Activated CD8-positive, alpha-beta memory T cell treated with anti-CD3 and anti-CD28 coated beads, Interleukin-2, amount 10 ng/mL, durations not matched to agents 7 days and 5 days (primary cell): ENCODE data around the gene TNNT3. TPM values are rescaled to one million over a fixed set of nuclear protein-coding genes. Genes with fewer than 3 reads are reported as not detected.

ENCODE experiments used
- ATAC-seq: fragments of 150-1000 bp; cut with Tn5 transposase; one replicate; pipeline ENCODE4 v1.10.0; 2021; ENCODE audit warnings: moderate library complexity
- CTCF ChIA-PET: fragments of 350-600 bp; sonication (Branson Sonifier 250); formaldehyde crosslinking; loops from one replicate; lab custom pipeline; 2021; ENCODE audit warnings: antibody characterized with exemption; lab: Charles Lee
- DNase-seq: peaks from one replicate; pipeline ENCODE4 v3.0.0-alpha.2; 2020
- H3K27ac Mint-ChIP-seq: one replicate; pipeline ENCODE4 v1.8.0; 2021; ENCODE audit warnings: mild to moderate bottlenecking, mixed read lengths
- H3K27me3 Mint-ChIP-seq: one replicate; pipeline ENCODE4 v1.8.0; 2021; ENCODE audit warnings: mixed read lengths
- H3K36me3 Mint-ChIP-seq: one replicate; pipeline ENCODE4 v1.8.0; 2021; ENCODE audit warnings: mild to moderate bottlenecking, mixed read lengths
- H3K4me1 Mint-ChIP-seq: one replicate; pipeline ENCODE4 v1.8.0; 2021; ENCODE audit warnings: mixed read lengths
- H3K4me3 Mint-ChIP-seq: one replicate; pipeline ENCODE4 v1.8.0; 2021; ENCODE audit warnings: mild to moderate bottlenecking, moderate library complexity, mixed read lengths
- H3K9me3 Mint-ChIP-seq: one replicate; pipeline ENCODE4 v1.8.0; 2022; ENCODE audit warnings: low read depth, mixed read lengths
- total RNA-seq, 2 experiments: library from RNA; stranded (reverse); gene quantifications; one replicate each; pipeline ENCODE4 v1.2.3, GENCODE V29; 2021

TNNT3 gene
- total RNA-seq, 2 experiments from 2014 or later, result 1.1 to 7.6 TPM

- H3K4me1 Mint-ChIP-seq, result peaks cover 12% of the 10 kb centered on the region
- peaks cover 31% of the 10 kb centered on the region for H3K27me3 Mint-ChIP-seq
- no peaks in the 10 kb centered on the region for H3K9me3 Mint-ChIP-seq
- CTCF ChIA-PET, result no interaction called here
- peaks cover 3% of the 10 kb centered on the region for H3K36me3 Mint-ChIP-seq
- H3K4me3 Mint-ChIP-seq, result no peak overlapping the region
- DNase-seq (no peak), ATAC-seq (no peak)
- H3K27ac Mint-ChIP-seq, result no peak overlapping the region
These were observed 24.7 kb upstream of the TNNT3 start for GRCh38 chr11:1894759-1895158.

- H3K9me3 Mint-ChIP-seq, result no peaks in the 10 kb centered on the region
- DNase-seq, result no peak
- CTCF ChIA-PET, result interaction anchor here (1.4 kb wide), 1 partner anchor 244 kb away, joined by 5 read pairs; no protein-coding TSS in a partner anchor
- H3K36me3 Mint-ChIP-seq, result peaks cover 3% of the 10 kb centered on the region
- no peak for ATAC-seq
- no peak overlapping the region for H3K4me3 Mint-ChIP-seq
- H3K27ac Mint-ChIP-seq, result no peak overlapping the region
- H3K27me3 Mint-ChIP-seq, result peaks cover 39% of the 10 kb centered on the region
- peaks cover 8% of the 10 kb centered on the region for H3K4me1 Mint-ChIP-seq
These were observed 23.0 kb upstream of the TNNT3 start for GRCh38 chr11:1896468-1896867.

GRCh38 chr11:1896923-1897322, 22.6 kb upstream of the TNNT3 start:
- H3K4me3 Mint-ChIP-seq, result no peak overlapping the region
- ATAC-seq, result no peak
- H3K27ac Mint-ChIP-seq, result no peak overlapping the region
- H3K27me3 Mint-ChIP-seq, result peaks cover 39% of the 10 kb centered on the region
- H3K36me3 Mint-ChIP-seq, result peaks cover 3% of the 10 kb centered on the region
- no peak for DNase-seq
- H3K9me3 Mint-ChIP-seq, result no peaks in the 10 kb centered on the region
- H3K4me1 Mint-ChIP-seq, result peaks cover 8% of the 10 kb centered on the region
- CTCF ChIA-PET, result no interaction called here

GRCh38 chr11:1899090-1899489, 20.4 kb upstream of the TNNT3 start:
- H3K4me3 Mint-ChIP-seq, result no peak overlapping the region
- CTCF ChIA-PET, result interaction anchor here (1.0 to 2.8 kb wide), 4 partner anchors 17 to 246 kb away, joined by 3 to 8 read pairs (median 4); no protein-coding TSS in a partner anchor
- H3K27me3 Mint-ChIP-seq, result peaks cover 39% of the 10 kb centered on the region
- DNase-seq, result no peak
- ATAC-seq, result no peak
- H3K9me3 Mint-ChIP-seq, result no peaks in the 10 kb centered on the region
- H3K27ac Mint-ChIP-seq, result no peak overlapping the region
- H3K4me1 Mint-ChIP-seq, result peaks cover 2% of the 10 kb centered on the region
- H3K36me3 Mint-ChIP-seq, result no peaks in the 10 kb centered on the region

- Mint-ChIP-seq H3K36me3 (no peaks in the 10 kb centered on the region), H3K27me3 (peaks cover 39% of the 10 kb centered on the region), H3K4me3 (no peak overlapping the region), H3K27ac (no peak overlapping the region), H3K9me3 (no peaks in the 10 kb centered on the region), H3K4me1 (peaks cover 2% of the 10 kb centered on the region)
- no peak for DNase-seq
- no peak for ATAC-seq
- CTCF ChIA-PET, result interaction anchor here (1.0 to 2.8 kb wide), 3 partner anchors 17 to 247 kb away, joined by 3 to 8 read pairs (median 3); no protein-coding TSS in a partner anchor
These were observed 19.8 kb upstream of the TNNT3 start for GRCh38 chr11:1899686-1900085.

- H3K27me3 Mint-ChIP-seq, result peaks cover 20% of the 10 kb centered on the region
- no peaks in the 10 kb centered on the region for H3K9me3 Mint-ChIP-seq
- ATAC-seq, result no peak
- DNase-seq, result no peak
- H3K4me3 Mint-ChIP-seq, result no peak overlapping the region
- H3K4me1 Mint-ChIP-seq, result no peaks in the 10 kb centered on the region
- H3K36me3 Mint-ChIP-seq, result no peaks in the 10 kb centered on the region
- CTCF ChIA-PET, result interaction anchor here (0.8 to 1.2 kb wide), 3 partner anchors 24 to 254 kb away, joined by 3 to 4 read pairs (median 4); no protein-coding TSS in a partner anchor
- no peak overlapping the region for H3K27ac Mint-ChIP-seq
These were observed 13.3 kb upstream of the TNNT3 start for GRCh38 chr11:1906181-1906580.

GRCh38 chr11:1906611-1907423, 12.7 kb upstream of the TNNT3 start:
- DNase-seq, result no peak

GRCh38 chr11:1908618-1909017, 10.9 kb upstream of the TNNT3 start:
- no peak for ATAC-seq
- H3K4me3 Mint-ChIP-seq, result no peak overlapping the region
- no peak overlapping the region for H3K27ac Mint-ChIP-seq
- no peaks in the 10 kb centered on the region for H3K4me1 Mint-ChIP-seq
- H3K27me3 Mint-ChIP-seq, result peaks cover 23% of the 10 kb centered on the region
- H3K36me3 Mint-ChIP-seq, result no peaks in the 10 kb centered on the region
- CTCF ChIA-PET, result interaction anchor here (0.9 to 1.8 kb wide), 2 partner anchors 30 to 77 kb away, joined by 3 to 4 read pairs; no protein-coding TSS in a partner anchor
- DNase-seq, result no peak
- no peaks in the 10 kb centered on the region for H3K9me3 Mint-ChIP-seq

More at GRCh38 chr11:1906611-1907423, 12.7 kb upstream of the TNNT3 start:
- H3K36me3 Mint-ChIP-seq, result no peaks in the 10 kb centered on the region
- CTCF ChIA-PET, result interaction anchor here (0.8 to 1.8 kb wide), 7 partner anchors 11 to 254 kb away, joined by 3 to 4 read pairs (median 4); no protein-coding TSS in a partner anchor
- no peak overlapping the region for H3K4me3 Mint-ChIP-seq
- ATAC-seq, result no peak
- H3K27me3 Mint-ChIP-seq, result peaks cover 20% of the 10 kb centered on the region
- H3K27ac Mint-ChIP-seq, result no peak overlapping the region
- H3K4me1 Mint-ChIP-seq, result no peaks in the 10 kb centered on the region
- H3K9me3 Mint-ChIP-seq, result no peaks in the 10 kb centered on the region

- no peaks in the 10 kb centered on the region for H3K4me1 Mint-ChIP-seq
- DNase-seq (no peak), ATAC-seq (no peak)
- CTCF ChIA-PET, result interaction anchor here (1.9 kb wide), 1 partner anchor 27 kb away, joined by 3 read pairs; no protein-coding TSS in a partner anchor
- H3K4me3 Mint-ChIP-seq, result no peak overlapping the region
- no peaks in the 10 kb centered on the region for H3K9me3 Mint-ChIP-seq
- no peaks in the 10 kb centered on the region for H3K36me3 Mint-ChIP-seq
- H3K27ac Mint-ChIP-seq, result no peak overlapping the region
- H3K27me3 Mint-ChIP-seq, result peaks cover 24% of the 10 kb centered on the region
These were observed 10.0 kb upstream of the TNNT3 start for GRCh38 chr11:1909524-1909923.

GRCh38 chr11:1912289-1912878, 7.1 kb upstream of the TNNT3 start:
- no peak overlapping the region for H3K27ac Mint-ChIP-seq
- CTCF ChIA-PET, result no interaction called here
- H3K27me3 Mint-ChIP-seq, result peaks cover 15% of the 10 kb centered on the region
- peaks cover 2% of the 10 kb centered on the region for H3K36me3 Mint-ChIP-seq
- ATAC-seq, result no peak
- H3K9me3 Mint-ChIP-seq, result peaks cover 3% of the 10 kb centered on the region
- DNase-seq, result no peak
- peaks cover 9% of the 10 kb centered on the region for H3K4me1 Mint-ChIP-seq
- H3K4me3 Mint-ChIP-seq, result no peak overlapping the region

GRCh38 chr11:1913271-1914060, 6.0 kb upstream of the TNNT3 start:
- Mint-ChIP-seq H3K27ac (no peak overlapping the region), H3K27me3 (peaks cover 11% of the 10 kb centered on the region), H3K4me3 (no peak overlapping the region), H3K9me3 (peaks cover 3% of the 10 kb centered on the region), H3K36me3 (peaks cover 2% of the 10 kb centered on the region), H3K4me1 (peaks cover 9% of the 10 kb centered on the region)
- DNase-seq (no peak), ATAC-seq (no peak)
- CTCF ChIA-PET, result interaction anchor here (0.6 kb wide), 1 partner anchor 360 kb away, joined by 3 read pairs; no protein-coding TSS in a partner anchor

- CTCF ChIA-PET, result interaction anchor here (4.0 kb wide), 1 partner anchor 25 kb away, joined by 23 read pairs; the partner anchor contains the start of gene PRR33
- H3K27ac Mint-ChIP-seq, result no peak overlapping the region
- peaks cover 3% of the 10 kb centered on the region for H3K9me3 Mint-ChIP-seq
- H3K4me3 Mint-ChIP-seq, result no peak overlapping the region
- ATAC-seq (no peak), DNase-seq (no peak)
- peaks cover 2% of the 10 kb centered on the region for H3K36me3 Mint-ChIP-seq
- peaks cover 5% of the 10 kb centered on the region for H3K27me3 Mint-ChIP-seq
- peaks cover 9% of the 10 kb centered on the region for H3K4me1 Mint-ChIP-seq
These were observed 3.7 kb upstream of the TNNT3 start for GRCh38 chr11:1915795-1916131.
